ENCODE results near the gene DIO3.

DIO3 gene

DNA sequence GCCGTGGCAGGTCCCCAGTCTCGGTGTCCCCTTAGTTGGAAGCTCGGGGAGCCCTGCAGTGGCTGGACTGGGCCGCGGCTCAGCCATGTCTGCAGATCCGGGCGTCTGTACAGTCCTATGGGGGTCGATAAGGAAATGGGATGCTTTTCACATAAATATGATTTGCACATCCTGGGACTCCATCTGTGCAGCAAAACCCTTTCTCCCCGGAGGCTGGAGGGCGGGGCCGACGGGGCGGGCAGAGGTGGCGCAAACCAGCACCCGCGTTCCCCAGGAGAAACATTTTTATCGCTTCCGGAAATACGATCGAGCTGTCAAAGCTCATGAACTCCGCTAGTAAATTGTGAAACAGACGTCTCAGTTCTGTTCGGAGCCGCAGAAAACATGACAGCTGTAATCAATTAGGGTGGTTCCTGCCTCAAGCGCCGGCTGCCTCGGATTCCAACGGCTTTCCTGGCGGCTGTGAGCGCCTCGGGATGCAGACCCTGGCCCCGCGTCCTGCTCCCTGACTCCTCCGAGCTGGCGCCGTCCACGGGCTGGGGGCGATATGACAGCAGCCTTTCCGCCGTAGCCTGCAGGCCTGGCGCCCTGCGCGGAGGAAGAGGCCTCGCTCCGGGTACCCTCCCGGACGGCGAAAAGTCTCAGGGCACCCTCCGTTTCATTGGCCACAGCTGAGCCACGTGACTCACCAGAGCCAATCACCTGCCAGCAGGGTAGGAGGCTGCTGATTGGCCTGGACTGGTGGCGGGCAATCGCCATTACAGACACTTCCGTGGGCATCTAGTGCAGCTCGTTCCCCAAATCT lies 23.0 kb downstream of the DIO3 start:
- no peak for DNase-seq

DNA sequence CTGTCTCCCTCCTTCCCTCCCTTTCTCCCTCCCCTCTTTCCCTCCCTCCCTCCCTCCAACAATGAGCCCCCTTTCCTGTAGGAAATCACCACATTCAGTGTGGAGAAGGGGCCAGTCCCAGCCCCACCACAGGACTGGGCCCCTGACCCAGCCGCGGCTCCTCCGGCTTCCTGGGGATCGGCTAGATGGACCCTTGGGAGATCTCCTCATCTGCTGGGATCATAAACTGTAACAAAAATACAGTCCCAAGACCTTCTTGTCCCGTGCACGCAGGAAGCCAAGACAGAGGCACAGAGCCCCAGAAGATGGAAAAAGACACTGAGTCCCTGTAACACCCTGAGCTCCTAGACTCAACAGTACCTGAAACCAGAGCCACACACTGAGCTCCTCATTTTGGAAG lies 23.9 kb downstream of the DIO3 start:
- no peak for DNase-seq

DNA sequence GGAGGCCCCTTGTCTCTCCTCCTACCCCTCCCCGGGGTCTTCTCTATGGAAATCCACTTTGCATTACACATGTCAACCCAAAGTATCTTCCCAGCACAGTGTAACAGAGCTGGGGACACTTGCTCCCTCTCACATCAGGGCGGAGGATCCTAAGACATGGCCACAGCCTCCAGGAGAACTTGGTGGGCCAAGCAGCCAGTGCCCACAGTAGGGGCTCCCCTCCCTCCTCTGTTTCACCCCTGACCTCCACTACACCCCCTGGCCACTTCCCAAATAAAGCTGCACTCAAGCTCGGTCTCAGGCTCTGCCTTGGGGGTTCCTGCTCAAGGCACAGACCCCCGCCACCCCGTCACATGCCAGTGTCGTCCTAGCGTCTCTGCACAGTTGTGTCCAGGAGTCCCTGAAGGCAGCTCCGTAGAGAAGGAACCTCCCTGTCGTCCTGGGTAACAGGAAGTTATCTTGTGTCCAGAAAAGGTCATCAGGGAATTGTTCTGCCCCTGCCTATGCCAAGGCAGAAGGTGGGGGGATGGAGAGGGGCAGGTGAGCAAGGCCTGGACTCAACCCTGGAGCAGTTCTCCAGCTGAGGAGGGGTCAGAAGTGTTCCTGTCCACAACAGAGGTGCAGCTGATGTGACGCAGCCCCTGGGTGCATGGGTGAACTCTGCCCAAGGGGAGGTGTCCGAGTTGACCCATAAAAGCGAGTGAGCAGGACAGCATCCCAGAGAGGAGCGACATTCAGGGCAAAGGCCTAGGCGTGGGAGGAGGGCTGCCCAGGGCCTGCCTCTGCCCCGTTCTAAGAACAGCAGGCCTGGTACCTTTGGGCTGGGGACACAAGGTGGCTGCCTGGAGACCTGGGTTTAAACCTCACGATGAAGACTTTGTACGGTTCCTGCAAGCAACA lies 25.5 kb downstream of the DIO3 start:
- DNase-seq, result peak; percentile 43

DNA sequence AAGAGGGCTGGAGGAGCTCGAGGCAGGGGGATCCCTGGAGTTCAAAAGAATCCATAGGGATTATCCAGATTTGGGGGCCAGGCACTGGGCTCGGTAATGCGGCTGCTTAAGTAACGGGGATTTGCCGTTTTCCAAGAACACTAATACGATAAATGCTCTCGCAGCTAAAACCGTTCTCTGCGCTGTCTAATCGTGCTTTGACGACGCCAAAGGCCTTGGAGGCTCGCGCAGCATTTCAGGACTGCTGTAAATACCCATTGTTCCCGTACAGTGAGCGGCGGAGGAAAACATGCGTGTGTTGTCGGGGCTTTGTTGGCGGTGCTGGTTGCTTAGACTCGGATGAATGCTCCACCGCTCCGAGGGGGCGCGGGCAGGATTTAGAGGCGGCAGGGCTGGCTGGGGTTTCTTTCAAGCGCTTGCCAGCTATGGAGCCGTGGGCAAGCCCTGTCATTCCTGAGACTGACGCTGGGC lies 26.2 kb downstream of the DIO3 start:
- peak; percentile 47 for DNase-seq

DNA sequence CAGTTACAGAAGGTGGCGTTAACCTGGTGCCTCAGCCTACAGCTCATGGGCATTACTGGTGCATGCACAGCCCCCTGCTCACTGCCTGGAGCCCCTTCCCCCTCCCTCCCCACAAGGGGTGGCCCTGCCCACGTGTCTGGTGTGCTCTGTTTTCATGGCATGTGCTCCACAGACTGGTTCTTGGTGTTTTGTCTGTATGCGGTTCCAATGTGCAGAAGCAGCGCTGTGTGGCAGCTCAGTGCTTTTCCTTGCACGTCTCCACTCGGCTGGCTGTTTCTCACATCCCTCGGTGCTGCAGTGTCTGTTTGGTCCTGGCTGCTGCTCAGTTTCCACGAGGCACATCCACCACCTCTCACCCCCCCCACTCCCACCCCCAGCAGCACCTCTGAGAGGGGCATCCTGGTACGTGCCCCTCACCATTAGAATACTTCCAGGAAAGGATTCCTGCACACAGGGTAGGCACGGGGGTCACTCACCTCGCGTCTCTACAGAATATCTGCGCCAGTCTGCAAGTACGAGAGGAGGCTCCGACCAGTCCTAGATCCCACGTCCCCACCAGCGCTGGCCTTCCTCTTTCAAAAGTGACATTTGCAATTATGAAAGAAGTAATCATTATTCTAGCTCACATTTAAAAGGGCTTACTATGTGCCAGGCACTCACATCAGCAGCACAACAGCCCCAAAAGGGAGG lies 27.1 kb downstream of the DIO3 start:
- DNase-seq, result peak; percentile 49

DNA sequence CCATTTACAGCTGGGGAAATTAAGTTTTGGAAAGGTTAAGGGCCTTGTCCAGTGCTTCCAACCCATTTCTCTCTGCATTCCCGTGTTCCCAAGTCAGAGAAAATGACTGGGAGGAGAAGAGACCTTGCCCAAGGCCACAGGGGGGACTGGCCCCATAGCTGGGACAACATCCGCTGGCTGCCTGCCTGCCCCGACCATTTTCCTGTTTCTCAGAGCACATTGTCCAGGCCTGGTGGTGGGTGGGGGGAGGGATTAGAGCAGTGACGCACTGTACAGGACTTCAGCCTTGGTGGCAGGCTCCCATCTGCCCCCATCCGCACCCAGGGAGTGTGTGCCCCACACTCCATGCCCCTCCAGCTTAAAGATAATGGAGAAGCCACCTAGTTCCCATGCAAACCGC lies 27.7 kb downstream of the DIO3 start:
- peak; percentile 60 for DNase-seq

DNA sequence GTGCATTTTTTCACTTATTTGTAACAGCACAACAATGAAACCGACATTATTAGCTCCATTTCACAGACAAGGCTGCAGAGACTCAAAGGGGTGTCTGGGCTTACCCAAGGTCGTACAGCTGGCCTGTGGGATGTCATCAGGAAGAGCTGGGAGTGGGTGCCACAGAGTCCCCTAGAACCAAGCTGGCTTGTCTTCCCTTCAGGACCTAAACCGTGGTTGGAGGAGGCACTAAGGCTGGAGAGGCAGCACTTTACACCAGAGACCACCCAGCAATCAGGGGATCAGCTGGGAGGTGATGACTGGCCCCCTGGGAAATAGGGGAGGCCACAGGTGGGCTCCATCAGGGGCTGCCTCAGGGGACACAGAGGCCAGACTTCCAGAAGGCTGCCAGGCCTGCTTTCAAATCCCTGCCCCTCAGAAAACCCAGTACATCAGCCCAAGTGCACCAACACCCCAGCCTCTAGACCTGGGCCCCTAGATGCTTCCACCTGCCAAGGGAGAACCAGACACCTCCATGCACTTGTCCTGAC lies 28.3 kb downstream of the DIO3 start:
- DNase-seq, result no peak

DNA sequence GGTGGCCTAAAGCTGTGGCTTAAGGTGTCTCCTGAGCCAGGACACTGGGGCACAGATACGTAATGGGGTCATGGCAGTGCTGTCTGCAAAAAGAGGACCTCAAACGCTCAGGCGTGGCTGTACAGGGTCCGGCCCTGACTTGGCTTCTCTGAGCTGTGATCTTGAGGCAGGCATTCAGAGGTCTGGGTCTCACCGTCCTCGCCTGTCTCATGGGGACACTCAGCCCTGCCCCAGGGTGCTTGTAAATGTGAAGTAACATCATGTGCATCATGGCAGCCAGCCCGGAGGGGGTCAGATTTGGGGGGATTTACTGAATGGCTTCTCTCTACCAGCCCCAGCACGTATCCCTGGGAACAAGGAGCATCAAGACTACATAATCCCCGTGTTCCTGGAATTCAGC lies 28.8 kb downstream of the DIO3 start:
- peak; percentile 41 for DNase-seq

DNA sequence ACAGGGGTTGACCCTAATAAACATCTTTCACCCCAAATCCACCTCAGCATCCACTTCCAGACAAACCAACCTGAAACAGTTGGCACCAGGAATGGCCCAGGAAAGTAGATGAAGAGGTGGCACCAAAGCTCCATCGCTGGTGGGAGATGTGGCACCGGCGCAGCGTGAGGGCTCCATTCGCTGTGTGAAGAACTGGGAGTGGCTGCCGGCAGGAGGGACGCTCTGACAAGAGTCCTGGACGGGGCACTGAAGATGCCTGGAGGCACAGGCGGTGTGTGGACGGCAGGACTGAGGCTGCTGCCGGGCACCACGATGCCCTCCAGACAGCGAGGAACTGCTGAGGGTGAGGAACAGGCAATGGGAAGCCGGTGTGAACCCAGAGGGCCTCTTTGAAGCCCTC lies 29.3 kb downstream of the DIO3 start:
- DNase-seq, result no peak

DNA sequence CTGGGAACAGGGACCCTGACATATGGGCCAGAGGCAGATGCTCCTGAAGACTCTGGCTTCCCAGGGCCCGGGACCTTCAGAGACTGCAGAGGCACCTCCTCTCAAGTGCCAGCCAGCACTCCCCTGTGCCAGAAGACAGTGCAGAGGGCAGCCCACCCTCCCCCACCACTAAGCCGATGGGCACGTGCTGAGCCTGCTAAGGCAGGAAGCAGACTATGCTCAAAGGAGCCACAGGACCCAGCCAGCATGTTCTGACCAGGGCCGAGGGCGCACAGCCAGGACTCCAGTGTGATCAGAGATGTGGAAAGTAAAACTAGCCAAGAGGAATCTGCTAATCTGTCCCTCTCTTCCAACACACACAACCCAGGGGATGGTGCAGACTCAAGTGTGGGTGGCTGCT lies 29.8 kb downstream of the DIO3 start:
- DNase-seq, result no peak

DNA sequence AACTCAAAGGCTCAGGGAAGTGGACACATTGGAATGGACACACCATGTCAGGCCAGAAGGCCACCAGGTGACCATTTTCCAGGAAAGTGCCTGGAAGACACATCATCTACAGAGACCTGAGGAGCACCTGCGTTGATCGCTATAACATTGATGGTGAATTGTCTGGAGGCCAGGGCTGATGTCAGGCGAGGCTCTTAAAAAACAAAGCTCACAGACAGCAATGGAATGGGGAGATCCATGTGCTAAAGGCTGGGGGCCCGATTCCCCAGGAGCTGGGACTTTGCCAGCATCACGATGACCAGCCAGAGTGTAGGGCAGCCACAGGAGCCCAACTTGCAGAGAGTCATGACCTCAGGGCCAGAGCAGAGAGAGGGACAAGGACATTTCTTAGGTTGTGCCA lies 30.3 kb downstream of the DIO3 start:
- DNase-seq, result no peak

DNA sequence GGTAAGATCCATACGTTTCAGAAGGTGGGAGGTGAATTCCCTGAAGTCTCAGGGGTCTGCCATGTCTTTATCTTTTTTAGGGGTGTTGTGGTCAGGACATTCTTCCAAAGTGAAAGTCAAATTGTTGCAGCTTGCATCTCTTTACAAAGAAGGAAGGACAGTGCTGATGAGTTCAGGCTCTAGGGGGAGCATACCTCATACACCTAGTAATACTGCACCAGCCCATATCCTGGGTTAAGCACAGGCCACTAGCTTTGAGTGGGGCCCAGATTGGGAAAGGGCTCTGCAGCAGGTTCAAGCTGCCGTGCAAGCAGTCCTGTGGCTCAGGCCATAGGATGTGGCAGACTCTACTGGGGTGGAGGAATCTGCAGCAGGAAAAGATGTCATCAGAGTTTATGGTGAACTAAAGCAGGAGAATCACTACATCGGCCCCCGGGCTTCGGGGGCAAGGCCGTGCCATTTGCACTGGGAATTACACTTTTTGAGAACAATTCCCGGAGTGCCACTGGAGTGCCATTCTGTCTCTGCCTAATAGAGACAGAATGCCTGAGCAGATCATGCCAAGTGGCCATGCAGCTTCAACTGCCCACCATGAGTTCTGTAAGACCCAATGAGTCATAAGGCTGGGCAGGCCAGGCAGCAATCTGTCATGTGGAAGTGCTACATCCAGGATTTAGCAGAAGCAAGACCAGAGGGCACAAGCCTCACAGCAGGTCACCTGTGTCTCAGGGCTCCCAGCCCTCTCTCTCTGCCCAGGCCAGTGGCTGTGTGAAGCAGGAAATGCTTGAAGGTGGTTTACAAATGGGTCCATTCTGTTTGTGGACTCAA lies 32.3 kb downstream of the DIO3 start:
- peak; percentile 50 for DNase-seq

DNA sequence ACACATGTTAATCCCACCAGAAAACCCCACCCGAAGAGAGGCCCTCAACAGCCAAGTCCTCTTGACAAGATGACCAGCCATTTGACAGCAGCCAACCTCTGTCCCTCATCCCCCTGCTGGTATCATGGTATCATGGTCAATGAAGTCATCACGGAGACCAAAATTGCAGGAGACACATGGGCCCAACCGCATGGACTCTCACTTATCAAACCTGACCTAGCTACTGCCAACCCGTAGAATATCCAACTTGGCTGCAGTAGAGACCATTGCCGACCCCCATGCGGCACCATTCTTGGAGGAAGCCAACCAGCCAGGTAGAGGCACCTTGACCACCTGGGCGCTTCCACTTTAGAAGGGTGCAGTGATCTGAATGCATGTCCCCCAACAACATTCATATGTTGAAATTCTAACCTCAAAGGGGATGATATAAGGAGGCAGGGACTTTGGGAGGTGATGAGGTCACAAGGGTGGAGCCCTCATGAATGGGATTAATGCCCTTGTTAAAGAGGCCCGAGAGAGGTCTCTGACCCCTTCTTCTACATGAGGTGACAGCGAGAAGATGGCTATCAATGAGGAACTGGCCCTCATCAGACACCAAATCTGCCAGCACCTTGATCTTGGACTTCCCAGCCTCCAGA lies 33.3 kb downstream of the DIO3 start:
- no peak for DNase-seq

DNA sequence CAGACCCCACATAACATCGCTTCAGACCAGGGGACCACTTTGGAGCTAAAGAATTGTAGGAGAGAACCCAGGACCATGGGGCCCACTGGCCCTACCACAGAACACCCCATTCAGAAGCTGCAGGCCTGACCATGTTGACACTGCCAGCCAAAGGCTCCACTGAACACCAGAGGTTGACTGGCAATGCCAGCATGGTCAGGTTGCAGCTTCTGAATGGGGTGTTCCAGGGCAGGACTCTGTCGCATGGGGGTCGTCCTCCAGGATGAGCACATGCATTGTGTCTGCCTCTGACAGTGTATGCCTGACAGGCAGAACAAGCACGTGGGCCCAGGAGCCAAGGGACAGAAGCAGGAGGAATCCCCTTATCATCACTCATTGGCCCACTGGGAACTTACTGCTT lies 34.1 kb downstream of the DIO3 start:
- no peak for DNase-seq

DNA sequence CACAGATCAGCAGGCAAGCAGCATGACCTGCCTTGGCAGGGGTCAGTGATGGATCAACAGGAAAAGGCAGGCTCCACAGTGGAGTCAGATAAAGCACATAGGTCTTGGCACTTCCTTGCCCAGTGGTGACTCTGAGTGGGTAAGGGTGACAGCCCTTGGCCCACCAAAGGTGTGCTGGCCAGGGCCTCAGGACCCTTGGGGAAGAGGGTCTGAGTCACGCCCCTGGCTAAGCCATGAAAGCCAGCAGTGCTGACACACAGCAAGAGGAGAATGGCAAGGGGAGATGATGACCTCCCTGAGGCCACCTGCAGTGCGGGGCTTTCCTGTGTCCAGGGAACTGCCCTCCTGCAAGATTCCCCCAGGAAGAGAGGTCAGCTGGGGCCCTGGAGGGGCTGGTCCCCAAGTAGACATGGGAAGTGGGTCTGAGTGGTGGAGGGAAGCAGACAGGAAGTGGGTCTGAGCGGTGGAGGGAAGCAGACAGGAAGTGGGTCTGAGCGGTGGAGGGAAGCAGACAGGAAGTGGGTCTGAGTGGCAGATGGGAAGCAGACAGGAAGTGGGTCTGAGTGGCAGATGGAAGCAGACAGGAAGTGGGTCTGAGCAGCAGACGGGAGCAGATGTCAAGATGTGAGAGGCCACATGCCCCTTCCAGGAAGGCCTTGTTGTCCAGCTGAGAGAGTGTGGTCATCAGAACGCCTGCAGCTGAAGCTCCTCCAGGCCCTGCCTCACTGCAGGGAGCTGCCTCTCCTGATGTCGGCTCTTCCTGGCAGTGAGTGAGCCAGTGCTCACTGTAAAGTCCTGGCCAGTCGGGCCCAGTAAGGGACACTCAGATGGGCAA lies 34.8 kb downstream of the DIO3 start:
- no peak for DNase-seq

DNA sequence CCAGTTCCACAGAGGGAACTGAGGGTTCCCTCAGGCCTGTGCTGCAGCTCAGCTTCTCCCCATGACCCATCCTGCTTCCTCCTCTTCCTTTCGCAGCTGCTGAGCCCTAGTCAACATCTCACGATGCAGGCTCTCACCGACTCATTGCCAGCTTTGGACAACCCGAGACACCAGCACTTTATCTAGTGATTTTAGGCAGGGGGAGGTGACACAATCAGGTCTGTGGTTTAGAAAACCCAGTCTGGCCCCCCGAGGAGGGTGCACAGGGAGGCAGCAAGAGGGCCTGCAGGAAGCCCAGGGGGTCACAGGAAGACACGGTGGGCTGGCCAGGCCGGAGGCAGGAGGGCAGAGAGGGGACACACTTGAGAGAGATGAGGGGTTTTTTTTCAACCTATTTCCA lies 35.4 kb downstream of the DIO3 start:
- no peak for DNase-seq

DNA sequence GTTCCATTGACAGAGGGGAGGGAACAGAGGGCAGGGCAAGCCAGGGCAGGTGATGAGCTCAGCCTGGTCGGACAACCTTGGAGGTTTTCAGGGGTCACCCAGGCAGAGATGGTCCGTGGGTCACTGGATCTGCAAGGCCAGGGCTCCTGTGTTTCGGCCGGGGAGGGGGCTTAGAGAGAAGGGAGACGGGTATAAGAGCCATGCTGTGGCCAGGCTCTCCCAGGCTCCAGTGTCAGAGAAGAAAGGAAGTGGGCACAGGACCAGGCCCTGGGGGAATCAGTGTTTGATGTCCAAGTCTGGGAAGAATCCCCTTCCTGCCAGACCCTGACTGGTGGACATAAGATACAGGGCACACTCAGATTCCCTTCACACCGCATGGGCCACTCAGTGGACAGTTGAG lies 36.9 kb downstream of the DIO3 start:
- no peak for DNase-seq

DNA sequence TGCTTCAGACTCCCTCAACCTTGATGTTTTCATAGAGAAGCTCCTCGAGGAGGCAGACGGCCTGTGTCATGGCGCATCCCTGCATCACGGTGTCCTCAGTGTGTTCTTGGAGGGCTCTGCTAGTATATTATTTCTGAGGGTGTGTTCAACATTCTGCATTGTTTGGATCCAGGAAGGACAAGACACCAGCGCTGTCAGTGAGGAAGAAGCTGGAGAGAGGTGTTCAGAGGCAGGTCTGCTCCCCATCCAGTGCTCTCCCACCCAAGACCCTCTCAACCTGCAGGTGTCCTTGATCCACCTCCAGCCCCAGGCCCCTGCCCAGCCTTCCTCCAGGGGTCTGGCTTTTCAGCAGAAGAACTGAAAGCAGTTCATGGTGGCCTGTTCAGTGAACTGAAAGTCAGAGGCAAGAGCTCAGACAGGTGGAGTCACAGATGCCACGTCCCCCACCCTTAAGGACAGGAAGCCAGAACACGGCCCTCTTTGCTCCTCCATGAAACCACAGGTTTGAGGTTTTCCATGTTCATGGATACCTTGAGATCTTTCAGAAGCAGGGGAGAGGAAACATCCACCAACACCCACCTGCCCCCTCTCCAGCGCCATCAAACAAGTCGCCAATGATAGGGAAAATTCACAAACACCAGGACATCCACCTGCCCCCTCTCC lies 37.4 kb downstream of the DIO3 start:
- no peak for DNase-seq

DNA sequence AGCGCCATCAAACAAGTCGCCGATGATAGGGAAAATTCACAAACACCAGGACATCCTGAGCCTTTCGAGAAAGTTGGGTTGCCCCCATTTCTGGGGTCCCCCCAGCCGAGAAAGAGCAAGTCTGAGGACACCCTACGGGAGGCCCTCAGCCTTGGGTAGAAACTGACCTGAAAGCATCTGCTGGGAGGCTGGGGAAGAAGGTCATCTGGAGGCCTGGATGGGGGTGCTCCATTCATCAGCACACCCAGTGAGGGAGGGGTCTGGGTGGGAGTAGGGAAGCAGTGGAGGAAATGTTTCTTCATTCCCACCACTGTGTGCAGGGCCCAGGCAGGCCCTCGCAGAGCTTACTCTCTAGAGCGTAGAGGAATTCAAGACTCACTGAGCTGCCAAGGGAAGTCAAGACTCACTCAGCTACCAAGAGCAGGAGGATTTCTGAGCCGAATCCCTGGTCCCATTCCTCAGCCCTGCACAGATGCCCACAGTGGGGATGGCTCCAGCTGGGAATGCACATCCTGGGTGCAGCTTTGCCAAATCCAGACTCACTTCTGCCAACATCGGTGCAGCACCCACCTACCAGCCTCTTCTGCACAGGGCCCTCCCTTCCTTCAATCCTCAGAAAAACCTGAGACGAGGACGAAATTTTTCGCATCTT lies 38.1 kb downstream of the DIO3 start:
- no peak for DNase-seq

All from islet precursor cell (in vitro differentiated cells).